Measurements from ENCODE around the gene DNAH1.

DNAH1 gene

DNA sequence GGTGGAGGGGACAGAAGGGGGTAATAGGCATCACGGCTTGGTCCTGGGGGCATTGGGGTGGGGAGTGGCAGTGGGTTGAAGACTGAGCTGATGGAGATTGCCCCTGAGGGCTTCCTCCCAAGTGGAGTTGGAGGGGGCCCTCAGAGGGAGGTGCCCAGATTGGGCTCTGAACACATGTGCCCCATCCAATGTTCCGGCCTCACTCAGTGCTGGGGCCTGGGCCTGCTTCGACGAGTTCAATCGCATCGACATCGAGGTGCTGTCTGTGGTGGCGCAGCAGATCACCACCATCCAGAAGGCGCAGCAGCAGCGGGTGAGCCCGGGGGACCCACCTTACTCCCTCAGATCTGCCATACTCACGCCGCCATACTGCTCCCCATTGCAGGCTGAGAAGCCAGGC lies 45.3 kb downstream of the DNAH1 start:
- DNase-seq: no peak

DNA sequence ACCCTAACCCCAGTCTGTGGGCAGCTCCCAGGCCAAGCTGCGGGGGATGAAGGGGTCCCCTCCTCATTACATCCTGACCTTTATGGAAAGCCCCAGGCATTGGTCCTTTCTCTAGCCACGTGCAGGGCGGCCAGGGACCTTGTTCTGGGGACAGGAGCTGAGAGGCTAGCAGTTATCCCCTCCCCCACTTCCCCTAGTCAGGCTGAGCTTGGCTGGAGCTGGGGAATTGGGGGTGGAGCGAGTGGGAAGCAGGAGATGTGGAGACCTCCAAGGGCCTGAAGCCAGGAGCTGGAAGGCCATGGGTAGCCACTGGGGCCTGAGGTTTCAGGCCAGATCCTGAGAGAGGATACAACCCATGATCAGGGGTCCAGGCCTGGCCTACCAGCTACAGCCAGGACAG lies 45.8 kb downstream of the DNAH1 start:
- no peak for DNase-seq

GRCh38 chr3:52364322-52365035 lies 48.4 kb downstream of the DNAH1 start:
- no peak for DNase-seq

GRCh38 chr3:52366527-52366926 lies 50.4 kb downstream of the DNAH1 start:
- DNase-seq: no peak

- no peak for DNase-seq
Measured at GRCh38 chr3:52367891-52368880, 52.1 kb downstream of the DNAH1 start.

DNA sequence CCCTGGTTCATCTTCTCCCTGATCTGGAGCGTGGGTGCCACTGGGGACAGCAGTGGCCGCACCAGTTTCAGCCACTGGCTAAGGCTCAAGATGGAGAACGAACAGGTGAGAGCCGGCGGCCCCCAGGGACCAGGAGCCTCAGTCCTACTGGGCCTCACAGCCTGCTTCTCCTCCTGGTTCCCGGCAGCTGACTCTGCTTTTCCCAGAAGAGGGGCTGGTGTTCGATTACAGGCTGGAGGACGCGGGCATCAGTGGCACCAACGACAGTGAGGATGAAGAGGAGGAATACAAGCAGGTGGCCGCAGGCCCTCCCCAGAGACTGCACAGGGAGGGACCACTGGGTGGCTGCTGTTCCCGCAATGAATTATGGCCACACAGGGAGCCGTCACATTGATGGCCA lies 54.4 kb downstream of the DNAH1 start:
- DNase-seq: no peak

DNA sequence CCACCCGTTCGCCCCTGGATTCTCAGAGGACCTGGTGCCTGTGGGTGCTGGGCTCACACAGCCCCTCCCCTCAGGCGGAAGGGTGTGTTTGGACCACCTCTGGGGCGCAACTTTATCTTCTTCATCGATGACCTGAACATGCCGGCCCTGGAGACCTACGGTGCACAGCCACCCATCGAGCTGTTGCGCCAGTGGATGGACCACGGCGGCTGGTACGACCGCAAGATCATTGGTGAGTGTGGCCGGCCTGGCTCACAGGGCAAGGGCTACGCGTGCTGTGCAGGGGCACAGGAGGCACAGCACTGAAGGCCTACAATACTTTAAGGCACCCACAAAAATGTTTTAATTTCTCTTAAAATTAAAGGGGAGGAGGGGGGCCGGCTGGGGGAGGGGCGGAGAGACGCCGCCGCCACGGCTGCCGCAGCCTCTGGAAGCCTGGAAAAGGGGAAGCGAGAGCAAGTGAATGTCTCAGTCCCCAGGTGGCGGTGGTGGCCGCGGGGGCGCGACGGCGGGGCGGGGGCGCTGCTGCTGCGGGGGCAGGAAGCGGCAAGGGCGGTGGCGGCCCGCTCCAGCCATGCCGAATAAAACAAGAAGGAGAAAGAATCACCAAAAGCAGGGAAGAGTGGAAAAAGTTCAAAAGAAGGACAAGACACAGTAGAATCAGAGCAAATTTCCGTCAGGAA lies 56.8 kb downstream of the DNAH1 start:
- DNase-seq: peak; percentile 75

- DNase-seq: no peak
Measured at GRCh38 chr3:52373676-52374075, 57.6 kb downstream of the DNAH1 start.

GRCh38 chr3:52374173-52374572 lies 58.1 kb downstream of the DNAH1 start:
- DNase-seq: peak; percentile 36

GRCh38 chr3:52379610-52380009 lies 63.5 kb downstream of the DNAH1 start:
- no peak for DNase-seq

GRCh38 chr3:52380023-52380422 lies 63.9 kb downstream of the DNAH1 start:
- DNase-seq: no peak

- DNase-seq: no peak
Measured at GRCh38 chr3:52381623-52382022, 65.5 kb downstream of the DNAH1 start.

GRCh38 chr3:52383446-52383845 lies 67.3 kb downstream of the DNAH1 start:
- no peak for DNase-seq

DNA sequence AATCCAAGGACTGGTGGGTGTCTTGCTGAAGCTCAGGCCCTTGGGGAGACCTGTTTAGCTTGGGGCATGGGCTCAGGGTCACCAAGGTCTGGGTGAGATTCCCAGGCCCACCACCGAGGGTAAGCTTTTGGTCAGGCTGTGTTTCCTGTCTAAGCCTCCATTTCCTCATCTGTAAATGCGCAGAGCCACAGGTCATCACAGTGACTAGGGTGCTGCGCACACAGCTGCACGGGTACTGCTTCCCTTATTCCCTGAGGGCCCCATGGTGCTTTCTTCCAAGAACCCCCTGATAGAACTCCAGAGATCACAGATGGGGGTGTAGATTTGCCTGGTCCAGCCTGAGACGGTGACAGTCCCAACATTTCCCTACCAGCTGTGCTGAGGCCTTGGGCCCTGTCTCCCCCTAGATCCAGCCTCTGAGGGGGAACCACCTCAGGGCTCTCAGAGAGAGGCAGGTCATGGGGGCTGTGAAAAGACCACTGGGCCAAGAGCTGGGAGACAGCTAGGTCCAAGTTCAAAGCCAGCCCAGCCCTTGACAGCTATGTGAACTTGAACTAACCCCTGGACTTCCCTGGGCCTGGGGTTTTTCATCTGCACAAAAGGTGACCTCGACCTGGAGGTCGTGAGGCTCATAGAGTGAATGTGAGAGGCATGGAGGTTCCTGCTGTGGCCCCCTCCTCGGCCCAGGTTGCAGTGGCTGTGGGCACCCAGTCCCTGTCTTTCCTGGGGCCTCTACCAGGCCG lies 68.1 kb downstream of the DNAH1 start:
- no peak for DNase-seq

GRCh38 chr3:52385157-52385556 lies 69.0 kb downstream of the DNAH1 start:
- peak; percentile 75 for DNase-seq

- no peak for DNase-seq
Measured at GRCh38 chr3:52387481-52387880, 71.4 kb downstream of the DNAH1 start.

DNA sequence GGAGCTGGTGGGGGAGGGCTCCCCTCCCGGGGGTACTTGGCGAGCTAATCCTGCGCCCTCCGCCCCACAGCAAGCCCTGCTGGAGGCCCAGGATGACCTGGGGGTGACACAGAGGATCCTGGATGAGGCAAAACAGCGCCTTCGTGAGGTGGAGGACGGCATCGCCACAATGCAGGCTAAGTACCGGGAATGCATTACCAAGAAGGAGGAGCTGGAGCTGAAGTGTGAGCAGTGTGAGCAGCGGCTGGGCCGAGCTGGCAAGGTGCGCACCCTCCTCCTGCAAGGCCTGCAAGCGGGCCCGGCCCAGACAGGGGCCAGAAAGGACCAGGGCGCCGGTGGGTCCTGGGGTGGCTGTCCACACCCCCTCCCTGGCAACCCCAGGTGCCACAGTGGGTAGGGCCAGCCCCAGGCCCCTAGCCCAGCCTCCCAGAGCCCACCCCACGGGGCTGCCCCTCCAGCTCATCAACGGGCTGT lies 72.3 kb downstream of the DNAH1 start:
- no peak for DNase-seq

- peak; percentile 45 for DNase-seq
Measured at GRCh38 chr3:52388933-52389332, 72.8 kb downstream of the DNAH1 start.

DNA sequence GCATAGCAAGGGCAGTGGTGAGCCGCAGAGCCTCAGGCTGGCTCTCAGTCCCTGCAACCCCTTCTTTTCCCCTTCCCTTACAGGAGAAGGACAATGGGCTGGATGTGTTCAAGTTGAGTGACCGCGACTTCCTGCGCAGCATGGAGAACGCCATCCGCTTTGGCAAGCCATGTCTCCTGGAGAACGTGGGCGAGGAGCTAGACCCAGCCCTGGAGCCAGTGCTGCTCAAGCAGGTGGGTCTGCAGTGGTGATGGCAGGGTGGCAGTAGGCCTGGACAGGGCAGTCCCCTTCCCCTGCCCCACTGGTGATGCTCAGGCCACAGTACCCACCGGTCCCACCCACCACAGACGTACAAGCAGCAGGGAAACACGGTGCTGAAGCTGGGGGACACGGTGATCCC lies 75.0 kb downstream of the DNAH1 start:
- no peak for DNase-seq

- DNase-seq: no peak
Measured at GRCh38 chr3:52392216-52392930, 76.3 kb downstream of the DNAH1 start.

DNA sequence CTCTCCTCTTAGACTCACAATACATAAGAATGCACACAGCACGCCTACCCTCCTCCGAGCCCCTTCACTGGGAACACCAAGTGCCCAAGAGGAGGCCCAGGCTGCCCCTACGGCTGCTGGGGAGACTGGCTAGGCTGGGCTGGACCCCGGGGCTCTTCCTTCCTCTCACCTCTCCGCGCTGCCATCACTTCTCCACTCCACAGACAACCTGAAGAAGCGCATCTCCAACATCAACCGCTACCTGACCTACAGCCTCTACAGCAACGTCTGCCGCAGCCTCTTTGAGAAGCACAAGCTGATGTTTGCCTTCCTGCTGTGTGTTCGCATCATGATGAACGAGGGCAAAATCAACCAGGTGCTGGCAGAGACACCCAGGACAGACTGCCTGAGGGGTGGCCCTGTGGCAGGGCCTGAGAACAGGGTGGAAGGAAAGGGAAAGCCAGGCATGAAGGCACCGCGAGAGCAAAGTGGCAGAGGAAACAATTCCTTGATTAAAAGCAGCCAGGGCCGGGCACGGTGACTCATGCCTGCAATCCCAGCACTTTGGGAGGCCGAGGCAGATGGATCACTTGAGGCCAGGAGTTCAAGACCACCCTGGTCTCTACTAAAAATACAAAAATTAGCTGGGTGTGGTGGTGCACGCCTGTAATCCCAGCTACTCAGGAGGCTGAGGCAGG lies 77.2 kb downstream of the DNAH1 start:
- DNase-seq: no peak

Data from hematopoietic multipotent progenitor cell treated with erythropoietin and hydrocortisone succinate and interleukin-3 and kit ligand, for 4 days (in vitro differentiated cells).